HG02885 (cell line): Measurements from ENCODE around the gene FIGLA.

Experiments
- ATAC-seq: cut with Tn5 transposase; IDR thresholded peaks from one replicate; pipeline ENCODE4 v1.9.1; 2021; ENCODE audit warnings: mild to moderate bottlenecking; ENCODE audit not compliant: unreplicated experiment, poor library complexity

Gene FIGLA

DNA sequence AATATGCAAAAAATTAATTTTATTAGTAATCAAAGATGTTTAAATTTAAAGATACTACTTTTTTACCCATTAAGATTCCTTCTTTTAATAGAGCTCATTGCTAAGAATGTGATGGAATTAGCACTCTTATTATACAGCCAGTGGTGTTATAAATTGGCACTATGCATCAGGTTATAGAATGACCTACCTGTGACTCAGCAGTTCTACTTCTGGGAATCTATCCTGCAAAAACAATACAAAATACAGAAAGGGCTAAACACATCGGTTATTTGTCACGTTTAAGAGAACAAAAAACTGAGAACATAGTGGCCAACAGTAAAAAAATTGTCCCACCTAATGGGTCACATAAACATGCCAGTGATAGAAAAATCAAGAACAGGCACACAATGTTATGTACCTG lies 13.0 kb downstream of the FIGLA start:
- no peak for ATAC-seq

DNA sequence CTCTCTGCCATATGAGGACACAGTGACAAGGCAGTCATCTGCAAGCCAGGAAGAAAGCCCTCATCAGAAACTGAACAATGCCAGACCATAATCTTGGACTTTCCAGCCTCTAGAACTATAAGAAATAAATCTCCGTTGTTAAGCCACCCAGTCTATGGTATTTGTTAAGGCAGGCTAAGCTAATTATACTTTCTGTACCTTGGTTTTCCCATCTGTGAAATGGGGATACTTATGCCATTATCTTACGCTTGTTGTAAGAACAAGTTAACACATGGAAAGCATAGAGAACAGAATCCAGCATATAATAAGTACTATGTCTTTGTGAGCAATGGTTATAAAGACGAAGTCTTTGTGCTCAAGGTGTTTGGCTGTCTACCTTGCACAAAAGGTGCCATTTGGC lies 14.2 kb downstream of the FIGLA start:
- ATAC-seq = no peak

DNA sequence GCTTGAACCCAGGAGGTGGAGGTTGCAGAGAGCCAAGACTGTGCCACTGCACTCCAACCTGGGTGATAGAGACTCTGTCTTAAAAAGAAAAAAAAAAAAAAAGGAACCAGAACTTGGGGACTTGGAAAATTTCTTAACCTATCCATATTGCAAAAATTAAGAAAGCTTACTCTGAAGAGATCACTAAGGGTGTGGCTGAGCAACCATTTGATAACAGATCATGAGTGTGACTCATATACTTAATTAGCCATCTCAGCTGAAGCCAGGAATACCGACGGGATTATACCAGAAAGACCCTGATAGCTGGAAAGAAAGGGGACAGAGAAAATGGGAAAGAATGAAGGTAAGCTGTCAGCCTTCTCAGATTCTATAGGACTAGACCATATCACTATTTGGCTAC lies 15.3 kb downstream of the FIGLA start:
- no peak for ATAC-seq

DNA sequence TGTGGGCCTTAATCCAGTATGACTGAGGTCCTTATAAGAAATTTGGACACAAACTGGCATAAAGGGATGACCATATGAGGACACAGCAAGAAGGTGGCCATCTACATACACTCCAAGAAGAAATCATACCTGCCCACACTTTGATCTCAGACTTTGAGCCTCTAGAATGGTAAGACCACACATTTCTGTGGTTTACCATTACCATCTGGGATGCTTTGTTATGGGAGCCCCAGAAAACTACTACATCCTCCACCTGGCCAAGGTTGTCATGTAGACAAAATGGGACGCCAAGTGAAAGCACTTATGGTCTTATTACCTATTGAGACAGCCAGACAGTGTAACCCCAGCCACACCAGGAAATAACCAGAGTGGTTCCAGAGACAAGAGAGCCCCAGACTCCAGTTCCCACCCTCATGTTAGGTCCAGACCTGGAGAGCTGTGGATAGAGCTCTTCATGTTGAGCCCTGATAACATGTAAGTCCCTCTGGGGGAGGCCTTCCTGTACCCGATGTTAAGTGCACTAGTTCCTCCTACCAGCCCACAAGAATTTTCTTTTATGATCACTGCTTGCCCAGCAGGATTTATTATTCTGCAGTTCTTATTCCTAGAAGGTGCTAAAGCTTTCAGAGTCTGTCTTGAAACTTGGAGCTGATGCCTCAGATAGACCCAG lies 17.8 kb downstream of the FIGLA start:
- ATAC-seq = no peak

DNA sequence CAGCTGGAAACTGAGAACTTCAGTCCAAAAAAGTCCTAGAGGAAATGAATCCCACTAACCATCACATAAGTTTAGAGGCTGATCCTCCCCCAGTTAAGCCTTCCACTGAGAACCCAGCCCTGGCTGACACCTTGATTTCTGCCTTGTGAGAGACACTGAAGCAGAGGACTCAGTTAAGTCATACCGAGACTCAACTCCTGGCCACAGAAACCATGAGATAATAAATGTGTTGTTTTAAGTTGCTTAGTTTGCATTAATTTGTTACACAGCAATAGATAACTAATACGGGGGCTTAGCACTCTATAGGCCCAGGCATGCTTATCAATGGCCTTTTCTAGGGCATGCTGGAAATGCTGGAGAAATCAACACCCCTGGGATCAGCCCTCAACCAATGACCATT lies 19.0 kb downstream of the FIGLA start:
- ATAC-seq = peak; percentile 72

DNA sequence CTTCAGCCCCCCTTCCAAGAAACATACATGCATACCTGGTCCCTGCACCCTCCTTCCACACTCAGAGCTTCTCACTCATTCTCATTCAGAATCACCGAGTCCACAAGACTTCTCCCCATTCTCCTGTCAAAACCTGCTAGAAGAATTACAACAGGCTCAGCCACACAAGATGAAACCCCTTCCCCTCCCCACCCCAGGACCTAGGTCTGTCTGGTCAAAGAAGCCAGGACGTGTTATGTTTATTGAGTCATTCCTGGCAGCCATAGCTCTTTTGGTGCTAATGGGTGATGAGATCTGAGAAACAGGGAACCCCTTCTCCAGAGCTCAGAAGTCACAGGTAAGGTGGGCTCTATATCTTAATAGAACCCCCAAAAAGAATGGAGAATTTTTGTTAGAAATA lies 21.0 kb downstream of the FIGLA start:
- ATAC-seq = no peak

DNA sequence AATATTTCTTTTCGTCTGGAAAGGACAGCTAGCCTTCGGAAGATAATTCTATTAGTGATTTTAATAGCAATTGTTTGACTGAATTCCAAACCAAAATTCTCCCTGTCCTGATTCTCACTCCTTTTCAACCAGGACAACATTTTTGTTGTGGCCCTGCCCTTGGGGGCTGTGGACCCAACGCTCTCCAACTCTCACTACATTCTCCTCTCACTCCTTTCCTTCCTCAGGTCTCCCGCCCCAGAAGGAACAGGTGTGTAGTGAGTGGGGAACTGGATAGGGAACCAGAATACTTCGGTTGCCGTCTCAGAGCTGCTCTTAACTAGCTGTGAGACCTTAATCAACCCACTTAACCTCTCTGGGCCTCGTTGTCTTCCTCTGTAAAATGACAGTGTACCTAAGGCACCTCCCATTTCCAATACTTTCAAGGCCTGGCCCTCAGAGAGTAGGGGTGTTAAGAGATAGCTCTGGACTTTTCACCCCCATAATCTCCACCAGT lies 21.8 kb downstream of the FIGLA start:
- no peak for ATAC-seq

DNA sequence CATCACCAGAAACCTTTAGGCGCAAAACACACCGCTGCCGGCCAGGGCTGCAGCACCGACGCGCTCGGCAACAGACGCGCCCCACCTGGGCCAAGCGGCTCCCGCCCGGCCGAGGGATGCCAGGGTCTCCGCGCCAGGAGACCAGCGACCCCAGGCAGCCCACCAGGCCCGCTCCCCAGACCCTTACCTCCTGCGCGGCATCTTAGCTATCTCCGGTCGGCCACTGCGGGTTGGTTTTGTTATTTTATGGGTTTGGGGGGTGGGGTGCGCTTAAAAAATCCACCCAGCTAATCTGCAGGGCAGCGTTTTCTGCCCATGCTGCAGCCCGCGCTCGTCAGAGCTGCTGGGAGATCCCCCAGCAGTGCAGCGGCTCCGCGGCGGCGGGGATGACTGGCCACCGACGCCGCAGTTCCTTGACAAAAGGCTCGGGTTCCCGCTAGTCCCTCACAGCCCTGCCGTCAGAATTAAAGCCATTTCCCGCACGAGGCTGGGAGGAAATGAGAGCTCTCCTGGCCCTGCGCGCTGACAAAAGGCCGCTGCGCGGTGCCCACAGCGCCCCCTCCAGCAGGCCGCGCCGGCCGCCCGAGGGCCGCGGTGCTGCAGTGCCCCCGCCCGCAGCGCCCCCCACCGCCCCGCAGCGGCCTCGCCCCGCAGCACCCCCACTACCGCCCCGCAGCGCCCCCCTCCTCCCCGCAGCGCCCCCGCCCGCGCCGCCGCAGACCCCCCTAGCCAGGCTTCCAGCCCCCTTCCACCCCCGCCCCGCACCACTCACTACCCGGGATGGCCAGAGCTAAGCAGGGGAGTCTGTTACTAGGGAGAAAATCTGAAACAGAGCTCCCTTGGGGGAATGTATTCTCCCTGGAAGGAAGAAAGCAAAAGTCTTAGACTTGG lies 22.5 kb downstream of the FIGLA start, which contains the start of gene ADD2:
Gene ADD2, minus strand, starts transcription at position 502 of the 891 bp plus-strand sequence. CDS start 61,792 bp downstream, outside the sequence.
- ATAC-seq = peak; percentile 34

DNA sequence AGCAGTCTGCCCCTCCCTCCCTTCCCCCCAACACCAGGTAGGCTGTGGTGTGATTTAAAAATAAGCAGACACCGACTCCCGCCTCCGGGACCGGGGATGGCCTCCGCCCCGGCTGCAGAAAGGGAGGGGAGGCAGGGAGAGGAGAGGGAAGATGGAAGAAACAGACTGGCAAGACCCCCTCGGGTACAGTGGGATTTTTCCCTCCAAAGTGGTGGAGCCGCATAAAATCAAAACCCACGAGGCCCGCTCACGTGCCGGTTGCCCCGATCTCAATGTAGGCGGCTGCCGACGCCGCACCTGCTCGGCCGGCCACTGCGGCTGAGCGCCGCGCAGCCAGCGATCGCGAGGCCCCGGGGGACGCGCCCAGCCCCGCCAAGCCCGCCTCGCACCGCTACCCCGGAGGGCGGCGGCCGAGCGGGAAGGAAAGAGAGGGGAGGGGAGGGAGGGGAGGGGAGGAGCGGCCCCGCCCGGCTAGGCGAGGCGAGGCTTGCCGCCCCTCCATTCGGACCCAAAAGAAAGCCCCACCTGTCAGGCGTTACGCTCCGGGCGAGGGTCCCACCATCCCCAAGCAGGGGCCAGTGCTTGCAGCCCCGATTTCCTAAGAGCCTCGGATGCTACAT lies 23.3 kb downstream of the FIGLA start:
- ATAC-seq = peak; percentile 37

DNA sequence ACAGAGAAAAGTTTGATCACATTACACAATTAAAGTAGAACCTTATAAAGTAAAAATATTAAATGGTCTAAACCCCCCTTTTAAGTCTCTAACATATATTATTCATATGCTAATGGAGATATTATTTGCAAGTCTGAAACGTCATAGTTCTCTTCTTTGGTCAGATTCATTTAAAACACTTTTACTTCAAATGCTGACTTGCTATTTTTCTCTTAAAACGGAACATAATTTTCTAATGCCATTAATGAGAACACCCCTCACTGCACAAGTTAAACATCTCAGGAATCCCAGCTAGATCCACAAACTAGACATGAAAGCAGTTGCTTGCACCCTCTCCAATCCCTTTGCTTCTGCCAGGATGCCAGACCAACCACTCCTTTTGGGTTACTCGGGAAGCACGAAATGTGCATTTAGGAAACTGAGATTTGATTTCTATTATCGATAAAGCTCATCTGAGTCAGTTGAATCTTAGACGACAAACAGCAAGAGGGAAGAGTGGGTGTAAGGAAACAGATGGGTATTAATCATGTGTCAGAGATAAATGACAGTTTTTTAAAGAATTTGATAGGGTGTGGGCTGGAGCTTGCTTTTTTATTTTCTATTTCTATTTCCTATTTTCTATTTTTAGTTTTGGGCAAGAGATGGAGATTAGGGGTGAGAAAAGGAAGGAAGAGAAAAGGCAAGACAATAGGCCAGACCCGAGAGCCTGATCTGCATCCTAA lies 23.9 kb downstream of the FIGLA start:
- no peak for ATAC-seq

DNA sequence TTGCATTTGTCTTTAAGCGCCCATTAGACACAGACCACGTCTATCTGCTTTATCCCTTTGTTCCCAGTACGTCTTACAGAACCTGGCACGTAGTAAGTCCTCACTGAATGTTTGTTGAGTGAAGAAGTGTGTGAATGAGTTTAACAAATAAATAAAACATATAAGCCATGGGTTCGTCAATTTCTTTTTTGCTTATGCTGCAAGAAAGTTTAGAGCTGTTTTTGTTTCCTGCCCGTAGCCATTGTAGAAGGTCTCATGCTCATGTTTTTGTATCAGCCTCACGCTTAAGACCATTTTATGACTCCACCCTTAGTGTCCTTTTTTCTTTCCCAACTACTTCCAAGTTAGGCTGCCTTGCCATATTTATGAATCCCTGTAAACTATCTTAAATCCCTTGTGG lies 24.9 kb downstream of the FIGLA start:
- no peak for ATAC-seq

DNA sequence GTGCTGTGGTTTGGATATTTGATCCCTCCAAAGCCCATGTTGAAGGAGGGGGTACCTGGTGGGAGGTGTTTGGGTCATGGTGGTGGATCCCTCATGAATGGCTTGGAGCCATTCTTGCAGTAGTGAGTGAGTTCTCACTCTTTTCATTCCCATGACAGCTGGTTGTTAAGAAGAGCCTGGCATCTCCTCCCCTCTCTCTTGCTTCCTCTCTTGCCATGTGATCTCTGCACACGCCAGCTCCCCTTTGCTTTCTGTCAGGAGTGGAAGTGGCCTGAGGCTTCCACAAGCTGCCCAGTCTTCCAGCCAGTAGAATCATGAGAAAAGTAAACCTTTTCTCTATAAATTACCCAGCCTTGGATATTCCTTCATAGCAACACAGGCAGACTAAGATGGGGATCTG lies 31.0 kb downstream of the FIGLA start:
- no peak for ATAC-seq

DNA sequence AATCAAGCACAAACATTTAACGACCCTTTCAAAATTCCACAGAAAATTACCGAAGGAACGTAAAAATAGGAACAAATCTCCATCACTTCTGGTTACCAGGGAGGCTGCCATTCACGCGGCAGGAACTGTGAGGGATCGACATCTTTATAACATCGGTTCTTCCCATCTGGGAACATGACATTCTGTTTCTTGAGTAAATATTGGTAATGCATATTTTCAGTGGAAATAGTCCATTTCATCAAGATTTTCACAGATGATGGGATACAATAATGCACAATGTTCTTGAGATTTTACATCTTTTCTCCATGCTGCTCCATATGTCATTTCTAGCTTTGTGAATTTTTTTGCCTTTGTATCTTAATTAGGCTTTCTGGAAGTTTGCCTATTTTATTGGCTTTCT lies 32.5 kb downstream of the FIGLA start:
- no peak for ATAC-seq

DNA sequence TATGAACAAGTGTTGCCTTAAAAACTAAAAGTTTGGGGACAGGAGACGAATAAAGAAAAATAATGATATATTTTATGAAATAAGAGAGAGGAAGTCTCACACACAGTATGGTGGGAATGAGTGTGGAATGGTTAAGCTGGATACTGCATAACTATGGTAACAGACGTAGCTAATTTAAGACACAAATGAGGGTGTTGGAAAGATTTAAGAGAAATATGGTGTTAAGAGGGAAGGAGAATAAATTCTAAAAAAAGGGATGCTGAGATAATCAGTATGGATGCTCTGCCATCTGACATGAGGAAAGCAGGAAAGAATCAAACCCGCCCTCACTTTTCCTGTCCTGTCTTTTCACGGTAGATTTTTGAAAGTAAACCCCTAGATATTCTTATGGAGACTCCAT lies 33.1 kb downstream of the FIGLA start:
- no peak for ATAC-seq

DNA sequence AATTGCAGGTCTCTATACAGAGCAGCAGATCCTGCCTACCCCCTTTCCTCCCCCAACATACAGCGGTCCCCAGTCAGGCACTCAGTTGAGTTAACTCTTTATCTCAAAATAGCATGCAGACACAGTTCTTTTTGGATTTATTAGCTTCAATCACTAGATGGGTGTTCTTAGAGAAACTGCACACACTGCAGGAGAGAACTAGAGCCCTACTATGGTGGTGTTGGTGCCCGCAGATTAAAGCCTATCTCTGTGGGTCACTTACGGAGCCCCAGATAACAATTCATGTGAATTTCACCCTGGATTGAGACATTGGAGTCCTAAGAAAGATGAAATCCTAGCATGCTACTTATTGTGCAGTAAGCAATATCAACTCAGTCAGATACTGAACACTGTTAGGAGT lies 34.3 kb downstream of the FIGLA start:
- no peak for ATAC-seq

DNA sequence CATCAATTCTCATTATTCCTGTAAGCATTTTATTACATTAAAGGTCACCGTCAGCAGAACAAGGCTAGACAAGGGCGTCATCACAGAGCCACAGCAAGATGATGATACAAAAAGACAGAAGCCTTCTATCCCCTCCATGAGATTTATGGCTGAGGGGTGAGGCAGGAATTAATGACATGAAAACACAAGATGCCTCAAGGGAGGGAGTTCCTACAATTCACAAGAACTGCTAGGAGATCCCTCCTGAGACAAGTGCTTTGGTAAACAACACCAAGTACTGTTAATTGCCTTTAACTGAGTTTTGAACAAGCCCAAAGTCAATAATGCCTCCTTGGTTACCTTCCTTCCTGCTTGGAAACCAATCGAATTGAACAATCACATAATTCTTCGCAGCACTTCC lies 36.5 kb downstream of the FIGLA start:
- ATAC-seq = no peak

DNA sequence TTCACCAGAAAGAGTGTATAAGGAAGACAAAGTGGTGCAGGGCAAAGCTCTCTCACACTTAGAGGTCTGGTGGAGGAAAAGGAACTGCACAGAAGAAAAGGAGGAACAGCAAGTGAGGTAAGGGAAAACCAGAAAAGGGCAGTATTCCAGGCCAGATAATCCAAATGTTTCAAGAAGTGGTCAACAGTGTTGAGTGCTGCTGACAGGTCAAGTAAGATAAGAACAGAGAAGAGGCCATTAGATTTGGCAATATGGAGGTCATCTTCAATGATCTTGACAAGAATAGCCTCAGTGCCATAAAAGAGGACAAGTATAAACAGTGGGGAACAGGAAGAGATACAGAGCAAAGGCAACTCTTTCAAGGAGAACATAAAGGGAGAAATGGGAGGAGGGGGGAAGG lies 37.4 kb downstream of the FIGLA start:
- ATAC-seq = no peak

DNA sequence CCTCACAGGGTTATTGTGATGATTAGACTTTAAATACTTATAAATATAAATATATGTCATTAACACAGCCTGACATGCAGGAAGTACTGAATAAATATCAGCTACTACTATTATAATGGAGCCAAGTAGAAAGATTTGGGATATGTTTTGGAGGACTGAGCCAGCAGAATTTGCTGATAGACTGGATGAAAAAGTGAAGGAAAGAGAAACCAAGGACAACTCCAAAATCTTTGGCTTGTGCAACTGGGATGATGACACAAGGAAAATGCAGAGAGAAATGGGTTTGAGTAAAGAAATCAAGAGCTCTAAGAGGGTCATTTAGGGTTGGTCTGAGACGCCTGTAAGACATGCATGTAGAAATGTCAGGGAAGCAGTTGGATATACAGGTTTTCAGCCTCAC lies 38.0 kb downstream of the FIGLA start:
- no peak for ATAC-seq

DNA sequence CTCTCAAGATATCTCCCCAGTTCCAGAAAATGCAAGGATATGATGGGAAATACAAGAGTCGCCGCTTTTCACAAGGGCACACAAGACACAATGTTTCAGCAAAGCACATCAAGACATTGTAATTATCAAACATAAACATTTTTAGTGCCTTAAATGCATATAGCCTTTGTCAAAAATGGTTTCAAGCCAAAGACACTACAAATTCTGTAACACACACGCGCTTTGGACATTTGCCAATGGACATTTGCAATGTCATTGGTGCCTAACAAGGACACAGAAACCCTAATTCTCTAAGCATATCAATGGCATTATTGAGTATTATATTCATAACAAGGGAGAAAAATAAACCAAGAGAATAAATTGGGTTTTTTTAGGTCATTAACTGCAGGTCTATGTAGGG lies 38.6 kb downstream of the FIGLA start:
- ATAC-seq = no peak

DNA sequence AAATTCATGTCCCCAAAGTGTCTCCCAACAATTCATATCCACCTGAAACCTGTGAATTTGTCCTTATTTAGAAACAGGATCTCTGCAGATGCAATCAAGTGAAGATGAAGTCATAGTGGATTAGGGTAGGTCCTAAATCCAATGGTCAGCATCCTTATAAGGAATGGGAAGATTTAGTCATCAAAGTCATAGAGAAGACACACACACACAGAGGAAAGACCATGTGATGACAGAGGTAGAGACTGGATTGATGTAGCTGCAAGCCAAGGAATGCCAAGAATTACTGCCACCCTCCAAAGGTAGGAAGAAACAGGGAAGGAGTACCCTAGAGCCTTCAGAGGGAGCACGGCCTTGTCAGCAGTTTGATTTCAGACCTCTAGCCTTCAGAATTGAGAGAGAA lies 40.1 kb downstream of the FIGLA start:
- ATAC-seq = no peak
